ENCODE results near the gene NATD1.
"Not testable (repeated sequence)": the region's sequence is repeated elsewhere in the genome, so short reads cannot be mapped to it uniquely, and the experiment has no call there.

Gene NATD1

GRCh38 chr17:21228845-21229244 is 24.4 kb downstream of the NATD1 start:
- Histone ChIP-seq H3K36me3 (ENCODE audit: control insufficient read depth, insufficient read depth, low read length) (no peaks in the 10 kb centered on the region), H2AFZ (no peak overlapping the region), H3K4me3 (ENCODE audit: low read depth, low read length) (no peak overlapping the region), H3K27me3 (ENCODE audit: control insufficient read depth, insufficient read depth, low read length) (no peaks in the 10 kb centered on the region), H3K79me2 (no peaks in the 10 kb centered on the region), H3K9me3 (ENCODE audit: control insufficient read depth, low read length) (no peaks in the 10 kb centered on the region), H3K27ac (no peak overlapping the region), H3K4me1 (no peaks in the 10 kb centered on the region), H3K9ac (no peak overlapping the region), H3K4me2 (ENCODE audit: low read length) (no peak overlapping the region)
- TF ChIP-seq CTCF (IDR thresholded peaks at IDR 0.05) = no peak

GRCh38 chr17:21228111-21228510 is 25.1 kb downstream of the NATD1 start:
- H3K4me2 ChIP-seq (ENCODE audit: low read length) = no peak overlapping the region
- no peaks in the 10 kb centered on the region for H3K27me3 ChIP-seq (ENCODE audit: control insufficient read depth, insufficient read depth, low read length)
- H3K4me3 ChIP-seq (ENCODE audit: low read depth, low read length) = no peak overlapping the region
- no peaks in the 10 kb centered on the region for H3K79me2 ChIP-seq
- H3K4me1 ChIP-seq = no peaks in the 10 kb centered on the region
- TF ChIP-seq CTCF (IDR thresholded peaks at IDR 0.05) = no peak
- H3K27ac ChIP-seq = no peak overlapping the region
- no peak overlapping the region for H3K9ac ChIP-seq
- H3K9me3 ChIP-seq (ENCODE audit: control insufficient read depth, low read length) = no peaks in the 10 kb centered on the region
- H2AFZ ChIP-seq = no peak overlapping the region
- H3K36me3 ChIP-seq (ENCODE audit: control insufficient read depth, insufficient read depth, low read length) = no peaks in the 10 kb centered on the region

GRCh38 chr17:21227277-21227676 is 25.9 kb downstream of the NATD1 start:
- not testable (repeated sequence) for H3K4me2 ChIP-seq (ENCODE audit: low read length); H3K36me3 ChIP-seq (ENCODE audit: control insufficient read depth, insufficient read depth, low read length); H2AFZ ChIP-seq; H3K27ac ChIP-seq; H3K9me3 ChIP-seq (ENCODE audit: control insufficient read depth, low read length); H3K4me3 ChIP-seq (ENCODE audit: low read depth, low read length); H3K27me3 ChIP-seq (ENCODE audit: control insufficient read depth, insufficient read depth, low read length); H3K9ac ChIP-seq; H3K4me1 ChIP-seq; H3K79me2 ChIP-seq

GRCh38 chr17:21223086-21223485 is 30.1 kb downstream of the NATD1 start:
- H3K9me3 ChIP-seq (ENCODE audit: control insufficient read depth, low read length) = no peaks in the 10 kb centered on the region
- peaks cover 14% of the 10 kb centered on the region for H3K79me2 ChIP-seq
- TF ChIP-seq CTCF (IDR thresholded peaks at IDR 0.05) = no peak
- H3K4me2 ChIP-seq (ENCODE audit: low read length) = no peak overlapping the region
- H3K9ac ChIP-seq = no peak overlapping the region
- no peak overlapping the region for H2AFZ ChIP-seq
- H3K4me3 ChIP-seq (ENCODE audit: low read depth, low read length) = no peak overlapping the region
- no peaks in the 10 kb centered on the region for H3K4me1 ChIP-seq
- H3K36me3 ChIP-seq (ENCODE audit: control insufficient read depth, insufficient read depth, low read length) = no peaks in the 10 kb centered on the region
- no peak overlapping the region for H3K27ac ChIP-seq
- no peaks in the 10 kb centered on the region for H3K27me3 ChIP-seq (ENCODE audit: control insufficient read depth, insufficient read depth, low read length)

- Histone ChIP-seq H3K27ac (no peak overlapping the region), H3K4me1 (peaks cover 4% of the 10 kb centered on the region), H3K9ac (no peak overlapping the region), H3K4me3 (ENCODE audit: low read depth, low read length) (no peak overlapping the region), H3K4me2 (ENCODE audit: low read length) (no peak overlapping the region), H3K36me3 (ENCODE audit: control insufficient read depth, insufficient read depth, low read length) (no peaks in the 10 kb centered on the region), H3K27me3 (ENCODE audit: control insufficient read depth, insufficient read depth, low read length) (no peaks in the 10 kb centered on the region), H2AFZ (no peak overlapping the region), H3K79me2 (peaks cover 27% of the 10 kb centered on the region), H3K9me3 (ENCODE audit: control insufficient read depth, low read length) (no peaks in the 10 kb centered on the region)
- TF ChIP-seq CTCF (IDR thresholded peaks at IDR 0.05) = no peak
Observed at GRCh38 chr17:21218831-21219380, 34.3 kb downstream of the NATD1 start.

Data from parathyroid adenoma (tissue), 2 donors.